Activated T-helper 1 cell treated with anti-CD3 and anti-CD28 coated beads, Interleukin-12 subunit alpha, Interleukin-12 subunit beta, Interleukin-2, Interleukin-4 antibody, amounts not matched to agents 30 ng/mL and 10 ng/mL and 1 ng/mL, durations not matched to agents 14 hours and 24 hours and 36 hours (primary cell): Measurements from ENCODE around the gene AP2A1. TPM values are rescaled to one million over a fixed set of nuclear protein-coding genes. Genes with fewer than 3 reads are reported as not detected.

ENCODE experiments used
- DNase-seq: peaks from one replicate; pipeline ENCODE4 v3.0.0; 2021; ENCODE audit warnings: low spot score
- H3K27ac Mint-ChIP-seq: one replicate; pipeline ENCODE4 v1.8.0; 2021; ENCODE audit warnings: mild to moderate bottlenecking, mixed read lengths
- H3K27me3 Mint-ChIP-seq: one replicate; pipeline ENCODE4 v1.8.0; 2022; ENCODE audit warnings: mild to moderate bottlenecking, moderate library complexity, mixed read lengths; ENCODE audit not compliant: insufficient read depth
- H3K36me3 Mint-ChIP-seq: one replicate; pipeline ENCODE4 v1.8.0; 2021; ENCODE audit warnings: low read depth, mixed read lengths
- H3K4me1 Mint-ChIP-seq: one replicate; pipeline ENCODE4 v1.8.0; 2021; ENCODE audit warnings: low read depth, mixed read lengths
- H3K4me3 Mint-ChIP-seq: one replicate; pipeline ENCODE4 v1.8.0; 2021; ENCODE audit warnings: mild to moderate bottlenecking, moderate library complexity, mixed read lengths
- H3K9me3 Mint-ChIP-seq: one replicate; pipeline ENCODE4 v1.8.0; 2021; ENCODE audit warnings: mixed read lengths
- intact Hi-C: fragments of 100-400 bp; cut with micrococcal nuclease; formaldehyde crosslinking; loops from one replicate; pipeline ENCODE4 v1.15.1; 2024
- total RNA-seq: library from RNA; stranded (reverse); gene quantifications from 2 replicates; pipeline ENCODE4 v1.2.3, GENCODE V29; 2022

Gene AP2A1
- total RNA-seq, 1 donor from 2014 or later: 63.6 TPM

DNA sequence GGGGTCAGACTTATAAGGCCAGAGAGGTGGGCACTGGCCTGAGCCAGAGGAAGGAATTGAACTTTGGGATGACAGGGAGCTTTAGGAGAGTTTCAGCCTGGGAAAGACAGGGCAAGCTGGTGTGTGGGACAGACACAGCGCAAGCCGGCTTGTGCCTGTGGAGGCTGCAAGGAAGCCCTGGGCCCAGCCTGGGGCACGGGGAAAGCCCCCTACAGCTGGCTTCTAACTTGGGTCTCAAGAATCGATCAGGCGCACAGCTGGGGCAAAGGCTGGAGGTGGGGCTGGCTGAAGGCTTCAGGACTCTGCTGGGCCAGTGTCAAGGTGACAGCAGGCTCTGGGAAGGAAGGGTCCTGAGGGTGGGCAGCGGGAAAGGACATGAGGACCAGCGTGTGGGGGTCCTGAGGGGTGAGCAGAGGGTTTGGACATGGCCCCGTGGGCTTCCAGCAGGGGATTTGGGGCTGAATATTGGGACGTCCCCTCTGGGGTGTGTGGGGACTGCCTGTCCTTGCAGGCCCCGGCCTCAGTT lies 87.1 kb downstream of the AP2A1 start:
- intact Hi-C loops: loop anchor here (1.0 kb wide), 1 partner anchor 36 kb away; no protein-coding TSS in a partner anchor
- Mint-ChIP-seq H3K9me3 (peaks cover 4% of the 10 kb centered on the region), H3K27ac (peak overlapping the region; percentile 40), H3K4me3 (peak overlapping the region; percentile 60), H3K4me1 (peaks cover 28% of the 10 kb centered on the region), H3K27me3 (peaks cover 5% of the 10 kb centered on the region), H3K36me3 (peaks cover 7% of the 10 kb centered on the region)
- no peak for DNase-seq

- peaks cover 6% of the 10 kb centered on the region for H3K36me3 Mint-ChIP-seq
- intact Hi-C loops: no loop called here
These were observed 87.8 kb downstream of the AP2A1 start for GRCh38 chr19:49854378-49855263.

DNA sequence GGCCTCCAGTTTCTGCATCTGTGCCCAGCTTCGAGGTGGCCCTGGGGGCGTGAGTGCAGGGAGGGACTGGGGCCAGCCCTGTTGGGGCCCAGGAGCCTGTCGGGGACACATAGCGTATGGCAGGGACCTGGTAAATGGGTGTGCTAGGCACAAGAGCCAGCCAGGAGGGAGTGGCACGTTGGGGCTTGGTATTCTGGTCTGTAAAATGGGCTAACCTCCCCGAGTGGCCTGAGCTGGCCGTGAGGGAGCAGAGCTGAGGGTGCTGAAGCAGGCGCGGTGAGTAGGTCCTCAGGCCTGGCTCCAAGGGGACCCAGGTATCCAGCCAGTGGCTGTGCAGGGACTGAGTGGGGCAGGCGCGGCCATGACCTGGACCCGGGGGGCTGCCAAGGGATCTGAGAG lies 88.5 kb downstream of the AP2A1 start:
- no peaks in the 10 kb centered on the region for H3K9me3 Mint-ChIP-seq

More at GRCh38 chr19:49854378-49855263, 87.8 kb downstream of the AP2A1 start:
- Mint-ChIP-seq H3K4me1 (peaks cover 23% of the 10 kb centered on the region), H3K4me3 (no peak overlapping the region), H3K27me3 (peaks cover 5% of the 10 kb centered on the region), H3K9me3 (no peaks in the 10 kb centered on the region), H3K27ac (no peak overlapping the region)
- DNase-seq: no peak

GRCh38 chr19:49855676-49856573 lies 89.1 kb downstream of the AP2A1 start:
- Mint-ChIP-seq H3K27me3 (peaks cover 5% of the 10 kb centered on the region), H3K36me3 (peaks cover 9% of the 10 kb centered on the region), H3K4me3 (no peak overlapping the region), H3K9me3 (no peaks in the 10 kb centered on the region), H3K4me1 (peaks cover 15% of the 10 kb centered on the region), H3K27ac (no peak overlapping the region)
- intact Hi-C loops: no loop called here
- no peak for DNase-seq

More for the DNA sequence above, 88.5 kb downstream of the AP2A1 start:
- intact Hi-C loops: no loop called here
- peaks cover 5% of the 10 kb centered on the region for H3K27me3 Mint-ChIP-seq
- H3K27ac Mint-ChIP-seq: no peak overlapping the region
- H3K4me3 Mint-ChIP-seq: no peak overlapping the region
- peaks cover 16% of the 10 kb centered on the region for H3K4me1 Mint-ChIP-seq
- no peak for DNase-seq
- H3K36me3 Mint-ChIP-seq: peaks cover 5% of the 10 kb centered on the region

DNA sequence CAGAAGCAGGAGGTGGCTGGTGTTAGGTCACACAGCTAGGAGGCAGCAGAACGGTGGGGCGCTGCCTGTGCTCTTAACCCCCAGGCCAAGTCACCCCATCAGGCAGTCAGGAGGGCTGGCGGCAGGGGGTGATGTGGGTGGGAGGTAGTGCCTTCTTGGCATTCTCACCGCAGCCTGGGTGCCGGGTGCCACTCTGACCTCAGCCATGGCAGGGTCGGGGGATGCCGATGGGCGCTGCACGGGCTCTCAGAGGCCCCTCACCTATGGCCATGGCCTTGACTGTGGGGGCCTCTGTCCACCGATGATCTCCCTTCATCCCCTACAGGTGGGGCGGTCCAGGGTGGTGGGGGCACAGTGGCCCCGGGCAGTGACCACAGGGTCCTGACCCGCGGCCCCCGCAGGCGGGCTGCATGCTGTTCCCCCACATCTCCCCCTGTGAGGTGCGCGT lies 89.8 kb downstream of the AP2A1 start:
- Mint-ChIP-seq H3K4me1 (peaks cover 15% of the 10 kb centered on the region), H3K27ac (no peak overlapping the region), H3K4me3 (no peak overlapping the region), H3K9me3 (no peaks in the 10 kb centered on the region), H3K36me3 (peaks cover 12% of the 10 kb centered on the region), H3K27me3 (peaks cover 5% of the 10 kb centered on the region)
- DNase-seq: no peak
- intact Hi-C loops: no loop called here

Other genes starting within 250 kb of the AP2A1 start
- 2.0 and 2.1 TPM in 2 replicates for gene RCN3, start 239.0 kb upstream of the AP2A1 start, total RNA-seq
- gene NOSIP, start 186.4 kb upstream of the AP2A1 start, total RNA-seq: 72.1 and 77.5 TPM in 2 replicates
- gene PRRG2, start 185.7 kb upstream of the AP2A1 start, total RNA-seq: 0.59 and 1.2 TPM in 2 replicates
- 32.3 and 34.2 TPM in 2 replicates for gene PRR12, start 175.8 kb upstream of the AP2A1 start, total RNA-seq
- 4.4 and 4.7 TPM in 2 replicates for gene RRAS, start 126.9 kb upstream of the AP2A1 start, total RNA-seq
- 75.4 and 79.7 TPM in 2 replicates for gene SCAF1, start 124.8 kb upstream of the AP2A1 start, total RNA-seq
- gene IRF3, start 101.1 kb upstream of the AP2A1 start, total RNA-seq: 149 and 156 TPM in 2 replicates
- 72.2 and 73.7 TPM in 2 replicates for gene BCL2L12, start 101.1 kb upstream of the AP2A1 start, total RNA-seq
- 450 and 462 TPM in 2 replicates for gene PRMT1, start 89.7 kb upstream of the AP2A1 start, total RNA-seq
- gene ADM5, start 77.4 kb upstream of the AP2A1 start, total RNA-seq: 6.0 and 6.9 TPM in 2 replicates
- 3.1 and 3.9 TPM in 2 replicates for gene CPT1C, start 75.9 kb upstream of the AP2A1 start, total RNA-seq
- 1.3 and 2.0 TPM in 2 replicates for gene TSKS, start 3.7 kb upstream of the AP2A1 start, total RNA-seq
- 14.0 and 18.8 TPM in 2 replicates for gene FUZ, start 46.3 kb downstream of the AP2A1 start, total RNA-seq
- 54.2 and 54.5 TPM in 2 replicates for gene MED25, start 51.3 kb downstream of the AP2A1 start, total RNA-seq
- gene PTOV1, start 84.2 kb downstream of the AP2A1 start, total RNA-seq: 107 and 113 TPM in 2 replicates
- gene PNKP, start 100.6 kb downstream of the AP2A1 start, total RNA-seq: 138 and 141 TPM in 2 replicates
- 32.1 and 32.2 TPM in 2 replicates for gene AKT1S1, start 110.4 kb downstream of the AP2A1 start, total RNA-seq
- 38.7 and 41.8 TPM in 2 replicates for gene TBC1D17, start 110.7 kb downstream of the AP2A1 start, total RNA-seq
- gene IL4I1, start 129.9 kb downstream of the AP2A1 start, total RNA-seq: 50.0 and 51.5 TPM in 2 replicates
- gene ATF5, start 162.2 kb downstream of the AP2A1 start, total RNA-seq: 50.7 and 52.0 TPM in 2 replicates
- 231 and 238 TPM in 2 replicates for gene NUP62, start 162.5 kb downstream of the AP2A1 start, total RNA-seq
- not detected in 2 replicates for gene SIGLEC11, start 194.2 kb downstream of the AP2A1 start, total RNA-seq